GM21515 (cell line): ENCODE results near the gene HOXD8.

Experiments
- ATAC-seq: cut with Tn5 transposase; IDR thresholded peaks from one replicate; pipeline ENCODE4 v1.9.1; 2021; ENCODE audit not compliant: unreplicated experiment

The HOXD8 gene

DNA sequence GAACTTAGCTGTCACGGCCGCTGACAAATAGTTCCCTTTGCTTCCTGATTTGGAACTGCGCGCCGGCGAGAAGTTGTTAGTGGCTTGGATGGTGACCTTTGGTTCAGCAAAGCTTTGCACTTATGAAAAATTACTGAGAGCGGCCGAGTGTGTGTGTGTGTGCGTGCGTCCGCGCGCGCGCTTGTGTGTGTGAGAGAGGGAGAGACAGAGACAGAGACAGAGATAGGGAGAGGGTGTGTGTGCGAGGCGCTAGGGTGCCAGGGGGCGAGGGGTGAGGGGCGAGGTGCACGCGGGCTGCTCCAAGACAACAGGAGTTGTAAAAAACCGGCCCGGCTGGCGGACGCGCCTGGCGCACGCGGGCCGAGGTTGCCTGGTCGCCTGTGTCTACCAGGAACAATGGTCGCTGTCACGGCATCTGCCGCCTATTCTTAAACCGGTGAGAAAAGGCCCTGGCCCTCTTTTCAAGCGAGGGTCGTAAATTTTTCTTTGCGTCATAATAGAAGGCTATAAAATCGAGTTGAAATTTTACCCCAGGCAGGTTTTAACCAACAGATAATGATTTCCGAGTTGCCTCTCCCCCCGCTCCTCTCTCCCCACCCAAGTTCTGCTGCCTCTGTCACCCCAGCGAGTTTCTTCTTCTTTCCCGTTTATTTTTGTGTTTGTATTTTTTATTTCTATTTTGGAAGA is 28.1 kb downstream of the HOXD8 start:
- no peak for ATAC-seq

DNA sequence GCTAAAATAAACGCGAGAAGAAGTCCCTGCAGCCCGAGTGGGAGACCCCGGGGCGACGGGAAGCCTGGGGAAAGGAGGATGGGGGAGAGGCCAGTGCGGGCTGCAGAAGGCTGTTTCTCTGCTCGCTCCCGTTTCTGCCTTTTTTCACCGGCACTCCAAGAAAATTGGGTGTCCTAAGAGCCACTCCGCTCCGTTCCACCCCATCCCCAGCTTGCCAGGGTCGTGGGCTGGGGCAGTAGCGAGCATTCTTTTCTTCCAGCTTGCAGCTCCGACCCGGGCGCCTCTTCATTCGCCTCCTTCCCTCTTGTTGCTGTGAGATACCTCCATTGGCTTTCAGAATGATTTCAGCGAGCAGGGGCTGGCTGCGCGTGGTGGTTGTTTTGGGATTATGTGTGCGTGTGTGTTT is 28.7 kb downstream of the HOXD8 start:
- no peak for ATAC-seq

DNA sequence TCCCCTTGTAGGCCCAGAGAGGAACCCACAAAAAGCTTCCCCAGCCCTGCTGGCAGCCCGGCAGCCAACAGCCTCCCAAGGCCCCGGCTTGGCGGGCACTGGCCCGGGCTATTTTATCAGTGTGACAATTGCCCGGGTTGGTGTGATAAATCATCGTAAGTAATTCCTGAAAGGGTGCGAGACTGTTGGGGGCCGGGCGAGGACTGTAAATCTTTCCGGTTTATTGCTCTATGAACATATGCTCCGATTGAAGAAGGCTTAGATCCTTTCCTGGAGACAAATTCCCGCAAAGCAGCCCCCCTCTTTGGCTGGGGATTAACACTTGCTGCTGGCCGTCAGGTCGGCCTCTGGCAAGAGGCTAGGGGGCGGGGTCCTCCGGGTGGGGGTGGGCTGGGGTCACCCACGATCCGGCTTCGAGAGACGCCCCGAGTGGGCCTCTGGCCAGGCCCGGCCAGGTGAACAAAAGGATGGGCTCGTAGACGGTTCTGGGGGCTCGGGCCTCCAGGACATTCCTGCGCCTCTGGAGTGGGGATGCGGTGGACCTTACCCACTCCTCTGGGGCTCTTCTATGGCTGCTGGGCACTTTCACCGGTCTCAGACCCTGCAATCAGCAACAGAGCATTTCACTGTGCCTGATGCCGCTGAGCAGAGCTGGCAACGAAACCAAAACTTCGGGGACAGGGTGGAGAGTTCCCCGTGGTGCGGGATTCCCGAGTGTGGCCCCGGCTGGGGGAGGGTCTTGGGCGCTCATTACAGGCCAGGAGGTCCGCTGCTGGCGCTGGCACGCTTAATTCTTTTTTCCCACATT is 29.6 kb downstream of the HOXD8 start:
- no peak for ATAC-seq

DNA sequence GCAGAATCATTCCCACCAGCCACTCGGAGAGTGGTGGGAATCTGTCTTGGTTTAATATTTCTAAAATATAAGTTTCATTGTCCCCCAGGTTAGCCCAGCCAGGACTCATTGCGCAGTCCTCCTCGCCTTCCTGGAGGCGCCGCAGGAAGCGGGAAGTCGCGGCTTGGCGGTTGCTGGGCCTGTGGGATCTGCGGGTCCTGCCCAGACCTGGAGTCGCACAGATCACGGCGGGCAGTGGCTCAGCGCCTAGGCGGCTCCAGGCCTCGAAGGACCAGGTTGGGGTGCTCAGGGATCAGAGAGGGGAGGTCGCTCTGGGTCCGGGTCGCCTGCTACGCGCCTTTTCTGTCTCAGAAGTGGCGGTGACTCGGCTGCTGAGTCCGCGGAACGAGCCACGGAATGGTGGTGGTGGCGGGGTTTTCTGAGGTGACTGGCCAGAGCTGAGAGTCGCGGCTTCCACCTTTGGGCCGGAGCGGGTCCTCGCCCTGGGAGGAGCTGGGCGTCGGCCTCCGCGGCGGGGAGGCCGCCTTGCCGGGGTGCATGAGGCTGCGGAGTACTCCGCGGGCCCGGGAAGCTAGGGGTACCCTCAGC is 30.3 kb downstream of the HOXD8 start:
- ATAC-seq = no peak

DNA sequence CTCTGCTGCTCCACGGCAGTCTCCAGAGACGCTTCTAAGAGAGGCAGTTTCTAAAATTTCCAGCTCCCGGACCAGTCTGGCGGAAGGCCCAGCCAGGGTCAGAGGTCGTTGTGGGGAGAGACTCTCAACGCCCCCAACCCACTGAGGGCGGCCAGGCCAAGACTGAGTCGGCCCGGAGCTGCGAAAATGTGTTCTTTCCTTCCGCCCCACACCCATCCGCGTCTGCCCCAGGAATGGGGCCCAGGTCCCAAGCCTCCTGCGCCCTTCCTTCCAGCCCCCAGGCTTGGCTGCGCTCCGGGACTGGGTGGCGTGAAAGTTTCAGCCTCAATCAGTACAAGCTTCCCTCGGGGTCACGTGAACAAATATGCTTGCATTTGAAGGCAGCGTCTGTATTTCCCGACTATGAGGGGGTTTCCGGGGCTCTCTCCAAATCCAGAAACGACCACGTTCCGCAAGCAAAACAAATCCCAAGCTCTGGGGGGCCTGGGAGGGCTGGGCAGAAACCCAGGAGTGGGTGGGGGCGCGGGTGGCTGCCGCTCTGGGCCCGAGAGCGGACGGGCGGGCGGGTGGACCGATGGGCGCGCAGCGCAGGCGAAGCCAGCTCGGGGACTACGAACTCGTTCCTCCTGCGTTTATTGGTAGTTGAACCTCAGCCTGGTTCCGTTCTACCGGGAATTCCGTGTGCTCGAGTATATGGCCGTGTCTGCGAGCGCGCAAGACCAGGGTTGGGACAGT is 30.9 kb downstream of the HOXD8 start:
- no peak for ATAC-seq

DNA sequence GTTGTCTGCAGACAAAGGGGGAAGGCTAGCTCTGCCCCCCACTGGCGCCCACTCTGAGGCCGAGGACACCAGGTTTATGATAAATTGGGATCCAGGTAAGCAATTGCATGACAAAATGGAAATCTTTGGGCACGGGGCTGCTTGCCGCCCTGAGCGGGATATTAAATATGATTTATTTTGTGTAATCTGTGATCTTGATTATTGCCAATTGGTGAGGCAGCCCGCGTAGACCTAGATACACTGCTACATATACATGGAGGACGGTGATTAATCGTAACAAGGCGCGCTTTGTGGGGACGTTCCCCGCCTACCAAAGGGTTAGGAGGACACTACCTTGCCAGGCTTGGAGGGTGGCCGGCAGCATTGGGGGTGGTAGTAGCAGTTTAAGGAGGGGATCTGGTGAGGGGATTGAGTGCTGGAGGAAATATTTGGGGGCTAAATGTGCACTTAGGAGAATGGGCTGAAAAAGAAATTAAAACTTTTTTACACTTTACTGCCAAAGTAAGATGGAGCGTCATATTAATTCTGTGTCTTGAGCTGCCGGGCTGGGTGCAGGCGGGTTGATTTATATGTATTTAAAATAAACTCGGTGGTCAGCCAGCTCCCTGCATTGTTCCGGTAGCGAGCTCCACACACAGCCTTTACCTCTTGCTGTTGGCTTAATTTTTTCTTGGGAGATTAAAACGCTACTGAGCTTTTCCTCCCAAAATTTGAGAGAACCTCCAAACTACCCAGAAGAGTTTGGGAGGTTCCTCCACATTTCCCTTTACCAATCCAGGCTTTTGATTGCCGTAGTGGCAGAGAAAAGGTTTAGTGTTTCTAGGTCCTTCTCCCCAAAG is 31.7 kb downstream of the HOXD8 start:
- no peak for ATAC-seq

DNA sequence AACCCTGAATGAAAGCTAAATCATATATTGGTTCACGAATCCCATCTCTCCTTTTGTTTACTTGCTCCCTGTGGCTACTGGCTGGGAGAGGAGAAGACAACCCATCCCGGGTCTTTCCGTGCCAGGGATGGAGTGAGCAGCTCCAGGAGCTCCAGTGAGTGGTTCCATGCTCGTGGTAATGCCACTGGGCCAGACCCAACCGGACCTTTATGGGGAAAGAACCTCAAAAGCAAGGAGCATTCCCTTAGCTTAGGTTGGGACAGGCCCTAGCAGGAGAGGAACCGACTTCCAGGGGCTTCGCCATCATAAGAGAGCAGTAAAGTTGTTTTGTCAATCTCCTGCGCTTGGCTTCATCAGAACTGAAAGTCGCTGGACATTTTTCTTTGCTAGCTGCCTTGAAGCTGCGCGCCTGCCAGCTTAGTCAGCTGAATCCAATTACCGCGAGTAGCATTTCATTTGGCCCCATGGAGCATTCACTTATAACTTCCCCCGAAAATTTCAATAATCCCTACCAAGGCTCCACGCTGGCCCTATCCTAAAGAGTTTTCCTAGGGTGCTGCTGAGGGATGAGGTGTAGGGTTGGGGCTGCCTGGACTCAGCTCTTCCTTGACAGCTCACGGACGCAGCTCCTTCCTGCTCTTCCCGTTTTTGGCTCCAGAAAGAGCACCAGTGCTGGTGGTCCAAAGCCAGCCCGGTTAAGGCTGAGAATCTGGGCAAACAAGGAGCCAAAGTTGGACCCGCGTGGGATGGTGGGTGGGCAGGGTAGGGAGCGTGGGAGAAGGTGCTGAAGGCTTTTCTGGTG is 32.5 kb downstream of the HOXD8 start:
- no peak for ATAC-seq

DNA sequence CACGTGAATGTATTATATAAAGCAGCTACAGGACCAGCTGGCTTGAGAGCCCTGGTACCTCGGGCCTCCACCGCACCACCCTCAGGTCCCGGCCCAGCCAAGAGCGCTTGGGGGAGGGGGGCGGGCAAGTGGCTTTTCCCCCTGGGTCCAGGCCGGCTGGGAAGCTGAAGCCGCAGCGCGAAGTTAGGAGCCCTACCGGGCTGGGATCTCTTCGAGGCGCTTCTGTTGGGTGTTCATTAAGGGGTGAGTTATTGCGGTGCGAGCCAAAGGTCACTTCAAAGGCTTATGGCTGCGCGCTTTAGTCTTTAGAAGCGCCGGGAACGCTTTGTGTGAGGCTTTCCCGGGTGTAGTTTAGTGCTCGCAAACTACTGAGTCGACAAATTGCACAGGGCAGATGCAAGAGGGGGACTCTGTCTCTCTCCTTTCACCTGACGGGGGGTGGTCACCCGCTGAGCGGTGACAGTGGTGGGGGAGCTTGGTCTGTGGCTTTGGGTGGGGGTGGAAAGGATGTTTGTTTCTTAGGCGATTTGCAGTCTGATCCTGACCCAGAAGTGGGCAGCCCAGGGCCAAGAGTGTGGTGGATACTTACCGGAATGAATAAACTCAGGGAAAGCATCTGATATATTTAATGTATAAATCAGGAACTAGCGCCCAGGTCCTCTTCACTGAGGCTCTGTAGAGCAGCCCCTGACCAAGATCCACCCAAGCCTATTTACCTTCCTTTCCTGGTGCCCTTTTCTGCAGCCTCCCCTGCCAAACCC is 33.6 kb downstream of the HOXD8 start:
- no peak for ATAC-seq

DNA sequence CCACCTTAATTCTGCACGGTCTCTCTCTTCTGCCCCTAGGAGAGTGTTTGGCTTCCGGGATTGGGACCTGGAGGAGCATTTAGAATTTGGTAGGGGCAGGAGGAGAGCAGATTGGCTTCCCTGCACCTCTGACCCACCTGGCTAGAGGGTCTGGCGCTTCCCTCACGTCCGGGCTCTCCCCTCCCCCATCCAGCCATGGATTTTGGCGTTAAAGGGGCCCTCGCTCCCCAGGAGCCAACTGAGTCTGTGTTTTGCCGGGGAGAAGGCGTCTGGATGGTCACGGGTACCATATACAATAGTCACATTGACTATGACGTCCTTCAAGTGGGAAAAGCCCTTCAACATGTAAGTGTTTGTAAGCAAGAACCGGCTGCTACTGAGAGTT is 34.2 kb downstream of the HOXD8 start:
- no peak for ATAC-seq

DNA sequence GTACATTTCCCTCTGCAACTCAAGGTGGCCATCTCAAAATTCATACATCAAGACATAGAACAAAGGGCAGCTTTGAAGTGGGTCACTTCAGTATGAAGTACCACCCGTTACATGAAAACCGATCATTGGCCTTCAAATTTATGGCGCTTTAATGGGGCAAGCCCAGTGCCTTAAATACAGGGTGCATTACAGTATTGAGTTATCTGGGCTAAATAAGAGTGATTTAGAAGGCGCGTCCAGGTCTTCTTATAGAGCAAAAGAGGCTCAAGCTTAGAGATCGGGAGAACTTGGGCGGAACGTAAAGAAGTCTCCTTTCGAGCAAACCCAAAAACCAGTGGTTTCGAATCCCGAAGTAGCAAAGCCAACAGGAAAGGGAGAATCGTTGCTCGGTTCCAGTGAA is 34.7 kb downstream of the HOXD8 start:
- no peak for ATAC-seq

DNA sequence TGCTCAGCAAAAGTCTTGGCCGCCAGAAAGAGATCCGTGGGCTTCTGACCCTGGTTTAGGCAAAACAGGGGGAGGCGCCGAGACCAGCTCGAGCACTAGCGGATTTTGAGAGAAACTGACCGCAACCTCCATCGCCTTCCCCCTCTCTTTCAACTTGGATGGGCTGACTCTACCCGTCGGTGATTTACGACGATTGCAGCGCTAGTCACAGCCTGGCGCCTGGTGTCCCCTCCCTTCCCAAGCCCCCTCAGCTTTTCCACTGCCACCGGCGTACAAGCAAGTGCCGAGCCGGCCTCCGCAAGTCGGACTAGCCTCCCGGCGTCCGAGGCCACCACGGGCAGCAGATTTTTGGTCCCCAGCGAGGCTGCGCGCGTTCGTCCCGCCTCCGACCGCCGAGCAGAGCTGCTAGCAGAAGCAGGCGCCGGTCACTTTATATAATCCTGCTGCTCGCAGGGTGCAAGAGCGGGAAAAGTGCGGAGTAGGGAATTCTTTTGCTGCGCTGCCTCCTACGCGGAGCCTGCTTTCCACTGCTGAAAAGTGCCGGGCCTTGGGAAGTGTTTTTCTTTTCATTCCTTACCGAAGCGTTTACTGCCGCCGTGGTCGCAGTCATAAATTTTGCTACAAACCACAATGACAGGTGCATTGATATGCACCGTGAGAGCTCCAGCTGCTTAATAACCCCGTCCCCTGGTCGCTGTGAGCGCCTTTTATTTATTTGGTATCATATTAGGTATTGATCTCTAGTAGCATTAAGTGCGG is 35.3 kb downstream of the HOXD8 start:
- no peak for ATAC-seq

DNA sequence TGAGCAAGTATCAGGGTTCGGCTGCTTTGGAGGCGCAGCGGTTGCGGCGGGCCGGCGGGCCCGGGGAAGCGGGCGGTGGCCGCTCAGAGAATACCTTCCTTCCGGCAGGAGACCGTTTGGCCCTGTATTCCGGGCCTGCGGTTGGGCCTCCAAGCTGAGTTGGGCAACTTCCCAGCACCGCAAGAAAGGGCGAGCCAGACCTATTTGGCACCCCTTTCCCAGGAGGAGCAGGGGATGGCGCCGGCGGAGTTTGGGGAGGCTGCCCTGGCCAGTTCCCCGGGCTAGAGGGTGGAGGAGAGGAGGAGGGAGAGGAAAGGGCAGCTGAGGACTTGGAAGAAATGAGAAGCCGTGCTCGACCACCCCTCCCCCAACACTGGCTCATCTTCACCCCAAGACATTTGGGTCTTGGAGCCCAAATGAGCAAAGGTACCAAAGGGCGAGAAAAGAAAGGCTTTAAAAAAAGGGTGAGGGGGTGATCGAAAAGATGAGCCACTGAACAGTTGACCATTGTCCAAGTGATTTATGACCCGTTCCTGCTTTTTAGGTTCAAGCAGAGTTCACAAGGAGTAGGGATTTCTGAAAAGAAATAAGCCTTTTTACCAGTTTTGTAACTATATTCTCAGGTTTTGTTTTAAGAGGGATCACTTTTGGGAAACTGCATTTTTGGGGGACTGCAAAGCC is 36.0 kb downstream of the HOXD8 start:
- ATAC-seq = no peak

DNA sequence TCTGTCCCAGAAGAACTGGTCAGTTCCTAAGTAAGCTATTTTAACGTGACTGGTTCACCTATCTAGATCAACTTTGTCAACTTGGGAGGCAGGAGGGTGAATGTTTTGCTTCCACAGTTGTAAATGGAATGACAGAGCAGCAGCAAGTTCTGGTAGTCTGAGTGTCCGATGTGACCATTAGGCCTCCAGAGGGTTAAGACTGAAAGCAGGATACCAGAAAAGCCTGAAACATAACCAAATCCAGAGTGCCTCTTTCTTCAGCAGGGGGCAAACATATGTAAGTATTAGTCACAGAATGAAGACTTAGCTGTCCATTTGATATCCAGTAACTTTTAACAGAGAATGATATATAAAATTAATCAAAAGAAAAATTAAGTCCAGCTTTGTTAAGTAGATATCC is 36.8 kb downstream of the HOXD8 start:
- no peak for ATAC-seq

DNA sequence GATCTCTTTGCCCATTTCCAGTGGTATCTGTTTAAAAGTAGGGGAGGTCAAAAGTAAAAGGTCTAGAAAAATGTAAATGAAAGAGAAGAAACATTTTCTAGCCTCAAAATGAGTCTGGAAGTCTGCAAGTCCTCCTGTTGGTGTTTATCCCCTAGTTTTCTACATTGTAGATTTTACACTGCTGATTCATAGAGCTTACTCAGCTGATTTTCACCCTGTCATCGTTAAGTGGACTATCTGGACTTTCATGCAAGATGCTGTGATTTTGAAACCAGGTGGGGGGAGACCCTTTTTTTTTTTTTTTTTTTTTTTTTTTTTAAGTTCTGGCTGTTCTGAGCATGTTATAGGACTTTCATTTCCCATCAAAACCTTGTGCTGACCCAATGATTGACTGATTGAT is 37.9 kb downstream of the HOXD8 start:
- no peak for ATAC-seq

DNA sequence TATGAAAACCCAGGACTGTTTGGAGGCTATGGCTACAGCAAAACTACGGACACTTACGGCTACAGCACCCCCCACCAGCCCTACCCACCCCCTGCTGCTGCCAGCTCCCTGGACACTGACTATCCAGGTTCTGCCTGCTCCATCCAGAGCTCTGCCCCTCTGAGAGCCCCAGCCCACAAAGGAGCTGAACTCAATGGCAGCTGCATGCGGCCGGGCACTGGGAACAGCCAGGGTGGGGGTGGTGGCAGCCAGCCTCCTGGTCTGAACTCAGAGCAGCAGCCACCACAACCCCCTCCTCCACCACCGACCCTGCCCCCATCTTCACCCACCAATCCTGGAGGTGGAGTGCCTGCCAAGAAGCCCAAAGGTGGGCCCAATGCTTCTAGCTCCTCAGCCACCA is 39.7 kb downstream of the HOXD8 start:
- ATAC-seq = no peak

DNA sequence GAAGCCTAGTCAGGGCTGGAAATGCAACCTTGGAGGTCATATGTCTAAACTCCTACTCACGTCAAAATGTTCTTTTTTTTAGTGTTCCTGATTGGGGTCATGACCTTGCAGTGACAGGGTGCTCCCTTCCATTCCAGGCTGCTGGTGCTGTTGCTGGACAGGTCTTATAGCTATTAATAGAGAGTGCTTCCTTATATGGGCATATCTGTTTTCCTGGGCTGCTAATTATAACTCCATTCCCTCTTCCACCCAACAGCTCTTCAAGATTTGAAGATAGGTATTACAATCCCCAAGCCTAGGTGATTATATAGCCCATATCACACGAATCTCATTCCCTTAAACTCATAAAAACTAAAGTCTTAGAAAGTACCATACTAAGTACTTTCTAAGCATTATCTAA is 40.2 kb downstream of the HOXD8 start:
- no peak for ATAC-seq

DNA sequence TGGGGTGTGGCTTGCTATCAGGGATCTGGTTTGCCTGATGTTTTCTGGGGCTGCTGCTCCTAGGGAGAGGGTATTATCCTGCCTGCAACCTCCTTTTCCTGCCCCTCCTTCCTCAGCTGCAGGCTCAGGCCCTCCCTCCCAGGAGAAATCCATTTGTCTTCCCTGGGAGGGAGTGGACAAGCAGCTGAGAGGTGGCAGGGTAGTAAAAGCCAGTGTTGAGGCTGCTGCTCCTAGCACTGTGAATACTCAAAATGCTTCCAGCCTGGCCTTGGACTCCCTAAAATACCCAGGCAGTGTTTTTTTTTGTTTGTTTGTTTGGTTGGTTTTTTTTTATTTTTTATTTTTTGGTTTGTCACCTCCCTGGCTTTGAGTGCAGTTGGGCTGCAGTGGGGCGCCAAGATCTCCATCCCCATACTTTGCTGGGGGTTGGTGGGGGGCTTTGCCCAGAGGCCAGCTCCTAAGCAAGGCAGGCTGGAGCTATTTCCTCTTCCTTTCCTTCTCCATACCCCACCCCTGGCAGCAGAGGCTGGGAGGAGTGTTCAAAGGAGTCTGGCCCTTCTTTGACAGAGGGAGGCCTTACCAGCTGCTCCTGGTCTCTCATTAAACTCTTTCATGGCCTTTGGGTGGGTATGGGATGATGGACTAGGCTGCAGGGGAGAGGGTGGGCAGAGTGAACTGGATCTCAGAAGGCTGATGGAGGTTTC is 41.2 kb downstream of the HOXD8 start:
- no peak for ATAC-seq
